GM18861 (cell line): ENCODE data around the gene EEF2KMT.
"Not testable (repeated sequence)": the region's sequence is repeated elsewhere in the genome, so short reads cannot be mapped to it uniquely, and the experiment has no call there.

Experiments used
- ATAC-seq: cut with Tn5 transposase; IDR thresholded peaks from one replicate; pipeline ENCODE4 v1.9.1; 2021; ENCODE audit not compliant: unreplicated experiment

Gene EEF2KMT

GRCh38 chr16:5071341-5071680 lies 26.3 kb downstream of the EEF2KMT start:
- no peak for ATAC-seq

- no peak for ATAC-seq
Observed at GRCh38 chr16:5070431-5071186, 27.0 kb downstream of the EEF2KMT start.

- no peak for ATAC-seq
Observed at GRCh38 chr16:5069854-5070253, 27.7 kb downstream of the EEF2KMT start.

GRCh38 chr16:5069048-5069447 lies 28.5 kb downstream of the EEF2KMT start:
- ATAC-seq = no peak

GRCh38 chr16:5066511-5066910 lies 31.1 kb downstream of the EEF2KMT start:
- no peak for ATAC-seq

GRCh38 chr16:5065813-5066212 lies 31.8 kb downstream of the EEF2KMT start, which contains the start of gene C16orf89:
TSS of gene C16orf89 (minus strand) at chr16:5065956. CDS start at chr16:5065908, 48 bp downstream.
- no peak for ATAC-seq

GRCh38 chr16:5065326-5065725 lies 32.3 kb downstream of the EEF2KMT start:
- no peak for ATAC-seq

- no peak for ATAC-seq
Observed at GRCh38 chr16:5064915-5065314, 32.7 kb downstream of the EEF2KMT start.

- no peak for ATAC-seq
Observed at GRCh38 chr16:5062790-5063765, 34.5 kb downstream of the EEF2KMT start.

GRCh38 chr16:5062051-5062450 lies 35.5 kb downstream of the EEF2KMT start:
- ATAC-seq = no peak

- no peak for ATAC-seq
Observed at GRCh38 chr16:5060073-5060641, 37.4 kb downstream of the EEF2KMT start.

GRCh38 chr16:5059386-5060072 lies 38.1 kb downstream of the EEF2KMT start:
- no peak for ATAC-seq

GRCh38 chr16:5058476-5058875 lies 39.1 kb downstream of the EEF2KMT start:
- no peak for ATAC-seq

- no peak for ATAC-seq
Observed at GRCh38 chr16:5056352-5056751, 41.2 kb downstream of the EEF2KMT start.

GRCh38 chr16:5054876-5055865 lies 42.4 kb downstream of the EEF2KMT start:
- ATAC-seq = no peak

- no peak for ATAC-seq
Observed at GRCh38 chr16:5046914-5047313, 50.7 kb downstream of the EEF2KMT start.

- ATAC-seq = no peak
Observed at GRCh38 chr16:5045499-5046115, 52.0 kb downstream of the EEF2KMT start.

- ATAC-seq = not testable (repeated sequence)
Observed at GRCh38 chr16:5044581-5044980, 53.0 kb downstream of the EEF2KMT start.

GRCh38 chr16:5044011-5044540 lies 53.5 kb downstream of the EEF2KMT start:
- ATAC-seq = no peak
